ENCODE data around the gene SLCO4A1.
"Not testable (repeated sequence)": the region's sequence is repeated elsewhere in the genome, so short reads cannot be mapped to it uniquely, and the experiment has no call there.

Gene SLCO4A1

DNA sequence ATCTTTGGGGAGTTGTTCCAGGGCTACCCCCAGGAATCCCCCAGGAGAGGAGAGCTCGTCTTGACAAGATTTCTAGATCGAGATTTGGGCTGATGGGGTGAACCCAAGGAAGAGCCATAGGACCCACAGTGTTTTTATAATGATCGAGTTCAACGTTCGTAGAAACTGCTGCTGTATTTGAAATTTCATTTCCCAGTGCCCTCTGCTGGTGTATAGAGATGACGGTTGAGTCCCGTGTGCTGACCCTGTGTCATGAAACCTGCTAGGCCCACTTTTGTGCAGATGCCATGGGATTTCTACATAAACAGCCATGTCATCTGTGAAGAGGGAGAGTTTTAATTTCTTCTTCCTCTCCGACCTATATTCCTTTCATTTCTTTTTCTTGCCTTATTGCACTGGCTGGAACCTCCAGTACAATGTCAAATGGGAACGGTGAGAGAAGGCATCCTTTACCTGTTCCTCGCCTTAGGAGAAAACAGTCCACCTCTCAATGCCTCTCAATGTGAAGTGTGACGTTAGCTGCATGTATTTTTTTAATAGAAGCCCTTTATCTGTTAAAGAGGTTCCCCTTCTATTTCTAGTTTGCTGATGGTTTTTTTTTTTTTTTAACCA, 37.8 kb downstream of the SLCO4A1 start:
- ATAC-seq, result no peak
- TF ChIP-seq PPARA (CRISPR knock-in tag; IDR thresholded peaks at IDR 0.05; ENCODE audit: borderline replicate concordance), result no peak
- no peak for TF ChIP-seq ZFP30 (CRISPR knock-in tag; IDR thresholded peaks at IDR 0.05)
- TF ChIP-seq ZNF70 (CRISPR knock-in tag; IDR thresholded peaks at IDR 0.05), result no peak
- no peak for TF ChIP-seq GLIS3 (CRISPR knock-in tag; IDR thresholded peaks at IDR 0.05)
- no peak for TF ChIP-seq ZC3H10 (CRISPR knock-in tag; IDR thresholded peaks at IDR 0.05)
- TF ChIP-seq, protein P1, sequence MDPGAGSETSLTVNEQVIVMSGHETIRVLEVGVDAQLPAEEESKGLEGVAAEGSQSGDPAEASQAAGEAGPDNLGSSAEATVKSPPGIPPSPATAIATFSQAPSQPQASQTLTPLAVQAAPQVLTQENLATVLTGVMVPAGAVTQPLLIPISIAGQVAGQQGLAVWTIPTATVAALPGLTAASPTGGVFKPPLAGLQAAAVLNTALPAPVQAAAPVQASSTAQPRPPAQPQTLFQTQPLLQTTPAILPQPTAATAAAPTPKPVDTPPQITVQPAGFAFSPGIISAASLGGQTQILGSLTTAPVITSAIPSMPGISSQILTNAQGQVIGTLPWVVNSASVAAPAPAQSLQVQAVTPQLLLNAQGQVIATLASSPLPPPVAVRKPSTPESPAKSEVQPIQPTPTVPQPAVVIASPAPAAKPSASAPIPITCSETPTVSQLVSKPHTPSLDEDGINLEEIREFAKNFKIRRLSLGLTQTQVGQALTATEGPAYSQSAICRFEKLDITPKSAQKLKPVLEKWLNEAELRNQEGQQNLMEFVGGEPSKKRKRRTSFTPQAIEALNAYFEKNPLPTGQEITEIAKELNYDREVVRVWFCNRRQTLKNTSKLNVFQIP (CRISPR knock-in tag; IDR thresholded peaks at IDR 0.05; ENCODE audit: borderline replicate concordance, low read depth), result no peak
- TF ChIP-seq CSDC2 (CRISPR knock-in tag; IDR thresholded peaks at IDR 0.05), result no peak
- TF ChIP-seq, protein P2, sequence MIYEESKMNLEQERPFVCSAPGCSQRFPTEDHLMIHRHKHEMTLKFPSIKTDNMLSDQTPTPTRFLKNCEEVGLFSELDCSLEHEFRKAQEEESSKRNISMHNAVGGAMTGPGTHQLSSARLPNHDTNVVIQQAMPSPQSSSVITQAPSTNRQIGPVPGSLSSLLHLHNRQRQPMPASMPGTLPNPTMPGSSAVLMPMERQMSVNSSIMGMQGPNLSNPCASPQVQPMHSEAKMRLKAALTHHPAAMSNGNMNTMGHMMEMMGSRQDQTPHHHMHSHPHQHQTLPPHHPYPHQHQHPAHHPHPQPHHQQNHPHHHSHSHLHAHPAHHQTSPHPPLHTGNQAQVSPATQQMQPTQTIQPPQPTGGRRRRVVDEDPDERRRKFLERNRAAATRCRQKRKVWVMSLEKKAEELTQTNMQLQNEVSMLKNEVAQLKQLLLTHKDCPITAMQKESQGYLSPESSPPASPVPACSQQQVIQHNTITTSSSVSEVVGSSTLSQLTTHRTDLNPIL (CRISPR knock-in tag; IDR thresholded peaks at IDR 0.05; ENCODE audit: low read depth), result no peak

DNA sequence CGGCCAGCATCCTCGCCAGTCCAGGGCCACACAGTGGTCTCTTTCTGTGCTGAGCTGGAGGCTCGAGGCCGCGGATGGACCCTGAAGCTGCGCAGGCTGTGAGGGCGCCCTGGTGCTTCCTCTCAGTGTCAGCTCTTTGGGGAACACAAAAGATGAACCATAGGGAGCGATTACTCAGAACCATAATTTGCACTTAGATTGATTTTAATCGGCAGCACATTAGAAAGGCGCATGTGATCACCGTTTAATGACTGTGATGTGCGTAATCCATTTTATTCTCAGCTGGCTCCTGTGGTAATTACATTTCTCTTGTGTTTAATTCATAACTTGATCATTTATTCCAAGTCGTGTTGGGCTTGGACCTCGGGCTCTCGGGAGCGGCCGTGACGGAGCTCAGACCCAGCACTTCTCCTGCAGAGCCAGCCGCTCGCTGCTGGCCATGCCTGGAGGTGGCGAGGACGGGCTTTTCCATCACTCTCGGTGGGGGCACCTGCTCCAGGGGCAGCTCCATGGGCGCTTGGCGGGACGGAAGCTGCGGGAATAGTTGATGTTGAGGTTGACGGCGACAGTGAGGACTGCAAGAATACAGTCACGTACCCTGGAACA, 40.7 kb downstream of the SLCO4A1 start:
- no peak for ATAC-seq
- no peak for TF ChIP-seq ARNTL (CRISPR knock-in tag; IDR thresholded peaks at IDR 0.05; ENCODE audit: borderline replicate concordance, low read depth)
- no peak for TF ChIP-seq ZNF8 (CRISPR knock-in tag; IDR thresholded peaks at IDR 0.05)
- TF ChIP-seq CSDC2 (CRISPR knock-in tag; IDR thresholded peaks at IDR 0.05), result no peak
- TF ChIP-seq ISL1 (CRISPR knock-in tag; IDR thresholded peaks at IDR 0.05), result no peak
- no peak for TF ChIP-seq OSR1 (CRISPR knock-in tag; IDR thresholded peaks at IDR 0.05)

DNA sequence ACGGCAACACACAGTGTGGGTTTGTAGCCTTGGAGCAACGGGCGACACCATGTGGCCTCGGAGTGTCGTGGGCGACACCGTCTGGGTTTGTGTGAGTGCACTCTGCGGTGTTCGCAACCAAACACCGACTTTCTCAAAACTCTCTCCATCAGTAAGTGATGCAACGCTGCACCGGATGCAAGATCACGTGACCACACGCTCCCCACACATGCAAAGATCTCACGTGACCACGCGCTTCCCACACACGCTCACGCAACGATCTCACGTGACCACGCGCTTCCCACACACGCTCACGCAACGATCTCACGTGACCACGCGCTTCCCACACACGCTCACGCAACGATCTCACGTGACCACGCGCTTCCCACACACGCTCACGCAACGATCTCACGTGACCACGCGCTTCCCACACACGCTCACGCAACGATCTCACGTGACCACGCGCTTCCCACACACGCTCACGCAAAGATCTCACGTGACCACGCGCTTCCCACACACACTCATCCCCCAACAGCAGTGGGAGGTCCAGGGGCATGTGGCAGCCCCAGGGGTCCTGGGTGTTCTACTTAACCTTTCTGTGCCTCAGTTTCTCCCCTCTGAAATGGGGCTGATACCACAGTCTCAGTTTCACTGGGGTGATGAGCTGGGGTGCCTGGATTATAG, 41.5 kb downstream of the SLCO4A1 start:
- ATAC-seq, result not testable (repeated sequence)

DNA sequence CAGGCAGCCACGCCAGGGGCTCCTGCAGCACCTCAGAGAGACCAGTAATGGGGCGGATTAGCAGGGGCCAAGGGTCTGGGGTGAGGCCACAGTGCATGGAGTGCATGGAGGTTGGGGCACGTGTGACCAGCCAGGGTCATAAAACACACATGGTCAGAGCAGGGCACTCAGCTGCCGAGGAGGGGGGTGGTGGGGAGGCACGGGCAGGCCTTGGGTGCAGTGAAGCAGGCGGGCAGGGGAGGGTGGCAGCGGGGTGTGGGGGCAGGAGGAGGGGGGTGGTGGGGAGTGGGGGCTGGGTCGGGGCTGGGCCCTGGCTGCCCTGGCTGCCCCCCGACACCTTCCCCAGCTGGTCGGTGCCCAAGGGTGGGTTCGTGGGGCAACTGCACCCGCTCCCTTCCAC, 42.7 kb downstream of the SLCO4A1 start:
- TF ChIP-seq TCF4 (CRISPR knock-in tag; IDR thresholded peaks at IDR 0.05; ENCODE audit: borderline replicate concordance), result no peak
- TF ChIP-seq ESRRG (CRISPR knock-in tag; IDR thresholded peaks at IDR 0.05), result no peak
- no peak for TF ChIP-seq OSR1 (CRISPR knock-in tag; IDR thresholded peaks at IDR 0.05)
- TF ChIP-seq, protein P3, sequence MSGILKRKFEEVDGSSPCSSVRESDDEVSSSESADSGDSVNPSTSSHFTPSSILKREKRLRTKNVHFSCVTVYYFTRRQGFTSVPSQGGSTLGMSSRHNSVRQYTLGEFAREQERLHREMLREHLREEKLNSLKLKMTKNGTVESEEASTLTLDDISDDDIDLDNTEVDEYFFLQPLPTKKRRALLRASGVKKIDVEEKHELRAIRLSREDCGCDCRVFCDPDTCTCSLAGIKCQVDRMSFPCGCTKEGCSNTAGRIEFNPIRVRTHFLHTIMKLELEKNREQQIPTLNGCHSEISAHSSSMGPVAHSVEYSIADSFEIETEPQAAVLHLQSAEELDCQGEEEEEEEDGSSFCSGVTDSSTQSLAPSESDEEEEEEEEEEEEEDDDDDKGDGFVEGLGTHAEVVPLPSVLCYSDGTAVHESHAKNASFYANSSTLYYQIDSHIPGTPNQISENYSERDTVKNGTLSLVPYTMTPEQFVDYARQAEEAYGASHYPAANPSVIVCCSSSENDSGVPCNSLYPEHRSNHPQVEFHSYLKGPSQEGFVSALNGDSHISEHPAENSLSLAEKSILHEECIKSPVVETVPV (CRISPR knock-in tag; IDR thresholded peaks at IDR 0.05), result no peak
- no peak for TF ChIP-seq ZFP3 (CRISPR knock-in tag; IDR thresholded peaks at IDR 0.05)
- TF ChIP-seq, protein P4, sequence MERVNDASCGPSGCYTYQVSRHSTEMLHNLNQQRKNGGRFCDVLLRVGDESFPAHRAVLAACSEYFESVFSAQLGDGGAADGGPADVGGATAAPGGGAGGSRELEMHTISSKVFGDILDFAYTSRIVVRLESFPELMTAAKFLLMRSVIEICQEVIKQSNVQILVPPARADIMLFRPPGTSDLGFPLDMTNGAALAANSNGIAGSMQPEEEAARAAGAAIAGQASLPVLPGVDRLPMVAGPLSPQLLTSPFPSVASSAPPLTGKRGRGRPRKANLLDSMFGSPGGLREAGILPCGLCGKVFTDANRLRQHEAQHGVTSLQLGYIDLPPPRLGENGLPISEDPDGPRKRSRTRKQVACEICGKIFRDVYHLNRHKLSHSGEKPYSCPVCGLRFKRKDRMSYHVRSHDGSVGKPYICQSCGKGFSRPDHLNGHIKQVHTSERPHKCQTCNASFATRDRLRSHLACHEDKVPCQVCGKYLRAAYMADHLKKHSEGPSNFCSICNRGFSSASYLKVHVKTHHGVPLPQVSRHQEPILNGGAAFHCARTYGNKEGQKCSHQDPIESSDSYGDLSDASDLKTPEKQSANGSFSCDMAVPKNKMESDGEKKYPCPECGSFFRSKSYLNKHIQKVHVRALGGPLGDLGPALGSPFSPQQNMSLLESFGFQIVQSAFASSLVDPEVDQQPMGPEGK (CRISPR knock-in tag; IDR thresholded peaks at IDR 0.05; ENCODE audit: borderline replicate concordance), result no peak
- TF ChIP-seq BACH2 (CRISPR knock-in tag; IDR thresholded peaks at IDR 0.05; ENCODE audit: borderline replicate concordance), result no peak
- no peak for TF ChIP-seq ZNF565 (CRISPR knock-in tag; conservative IDR thresholded peaks at IDR 0.05; ENCODE audit: low read depth)
- no peak for TF ChIP-seq SNAI2 (CRISPR knock-in tag; IDR thresholded peaks at IDR 0.05)
- TF ChIP-seq RARB (CRISPR knock-in tag; IDR thresholded peaks at IDR 0.05), result no peak
- TF ChIP-seq, protein P5, sequence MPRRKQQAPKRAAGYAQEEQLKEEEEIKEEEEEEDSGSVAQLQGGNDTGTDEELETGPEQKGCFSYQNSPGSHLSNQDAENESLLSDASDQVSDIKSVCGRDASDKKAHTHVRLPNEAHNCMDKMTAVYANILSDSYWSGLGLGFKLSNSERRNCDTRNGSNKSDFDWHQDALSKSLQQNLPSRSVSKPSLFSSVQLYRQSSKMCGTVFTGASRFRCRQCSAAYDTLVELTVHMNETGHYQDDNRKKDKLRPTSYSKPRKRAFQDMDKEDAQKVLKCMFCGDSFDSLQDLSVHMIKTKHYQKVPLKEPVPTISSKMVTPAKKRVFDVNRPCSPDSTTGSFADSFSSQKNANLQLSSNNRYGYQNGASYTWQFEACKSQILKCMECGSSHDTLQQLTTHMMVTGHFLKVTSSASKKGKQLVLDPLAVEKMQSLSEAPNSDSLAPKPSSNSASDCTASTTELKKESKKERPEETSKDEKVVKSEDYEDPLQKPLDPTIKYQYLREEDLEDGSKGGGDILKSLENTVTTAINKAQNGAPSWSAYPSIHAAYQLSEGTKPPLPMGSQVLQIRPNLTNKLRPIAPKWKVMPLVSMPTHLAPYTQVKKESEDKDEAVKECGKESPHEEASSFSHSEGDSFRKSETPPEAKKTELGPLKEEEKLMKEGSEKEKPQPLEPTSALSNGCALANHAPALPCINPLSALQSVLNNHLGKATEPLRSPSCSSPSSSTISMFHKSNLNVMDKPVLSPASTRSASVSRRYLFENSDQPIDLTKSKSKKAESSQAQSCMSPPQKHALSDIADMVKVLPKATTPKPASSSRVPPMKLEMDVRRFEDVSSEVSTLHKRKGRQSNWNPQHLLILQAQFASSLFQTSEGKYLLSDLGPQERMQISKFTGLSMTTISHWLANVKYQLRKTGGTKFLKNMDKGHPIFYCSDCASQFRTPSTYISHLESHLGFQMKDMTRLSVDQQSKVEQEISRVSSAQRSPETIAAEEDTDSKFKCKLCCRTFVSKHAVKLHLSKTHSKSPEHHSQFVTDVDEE (CRISPR knock-in tag; IDR thresholded peaks at IDR 0.05), result no peak
- TF ChIP-seq, protein P1 (CRISPR knock-in tag; IDR thresholded peaks at IDR 0.05; ENCODE audit: borderline replicate concordance, low read depth), result no peak
- TF ChIP-seq TOX (CRISPR knock-in tag; IDR thresholded peaks at IDR 0.05; ENCODE audit: borderline replicate concordance), result no peak
- TF ChIP-seq ZNF8 (CRISPR knock-in tag; IDR thresholded peaks at IDR 0.05), result no peak
- no peak for TF ChIP-seq PPARA (CRISPR knock-in tag; IDR thresholded peaks at IDR 0.05; ENCODE audit: borderline replicate concordance)
- TF ChIP-seq ZNF70 (CRISPR knock-in tag; IDR thresholded peaks at IDR 0.05), result no peak
- no peak for TF ChIP-seq ZC3H10 (CRISPR knock-in tag; IDR thresholded peaks at IDR 0.05)
- TF ChIP-seq ZFP30 (CRISPR knock-in tag; IDR thresholded peaks at IDR 0.05), result no peak
- no peak for TF ChIP-seq GLIS3 (CRISPR knock-in tag; IDR thresholded peaks at IDR 0.05)
- no peak for ATAC-seq
